K562 (cell line): ENCODE results near the gene NRARP. TPM values are rescaled to one million over a fixed set of nuclear protein-coding genes. Genes with fewer than 3 reads are reported as not detected.

Source experiments
- ATAC-seq: fragments of 200-7000 bp; cut with Tn5 transposase; 3 replicates; pipeline ENCODE4 v1.9.1; 2020; ENCODE audit warnings: moderate library complexity
- BruUV-seq: library from RNA; stranded (reverse); fragments of 400-500 nt; replicated peaks from 2 replicates; lab custom pipeline; 2021; lab: Mats Ljungman, UMichigan
- CTCF ChIA-PET: fragments of 300-600 bp; formaldehyde crosslinking; extraction: SDS; loops from one replicate; lab custom pipeline; 2021; ENCODE audit warnings: low intra/inter-chr PET ratio; lab: Yijun Ruan, JAX
- POLR2A ChIA-PET: fragments of 300-600, 350-650 bp; sonication (Branson Sonifier 250); formaldehyde crosslinking; extraction: SDS; loops from one replicate; lab custom pipeline; 2021; ENCODE audit warnings: antibody characterized with exemption, inconsistent platforms; lab: Yijun Ruan, JAX
- DNase-seq, 4 experiments: peaks; one replicate each; pipeline versions ENCODE4 v3.0.0 to v3.0.0-alpha.2; 2011 to 2018; ENCODE audit warnings: low spot score in 3 of 4, mixed read lengths in 3 of 4; ENCODE audit errors: extremely low read depth in 1 of 4
- FAIRE-seq: peaks from 2 replicates; lab custom pipeline; 2011; peaks lifted over from hg19 to GRCh38; lab: Jason Lieb, UNC
- H2AFZ ChIP-seq: 2 replicates; pipeline ENCODE4 v1.6.0; 2011; ENCODE audit warnings: low read depth, low read length, control low read depth, inconsistent platforms
- H3K27ac ChIP-seq: fragments of 200-600 bp; 3 replicates; pipeline ENCODE4 v1.8.0; 2011; ENCODE audit warnings: low read depth, mild to moderate bottlenecking, control low read depth, inconsistent platforms, low read length, moderate library complexity, mixed read lengths; ENCODE audit errors: extremely low read depth
- H3K27me3 ChIP-seq, 2 experiments: fragments of 300-600 bp in 1 of 2; 2 replicates in 1 of 2; 3 replicates in 1 of 2; pipeline versions ENCODE4 v1.6.0 to v1.8.0; 2011; ENCODE audit warnings: inconsistent platforms in 2 of 2, low read length in 2 of 2, mild to moderate bottlenecking in 1 of 2, mixed read lengths in 1 of 2, moderate library complexity in 1 of 2; ENCODE audit not compliant: control insufficient read depth in 2 of 2, insufficient read depth in 2 of 2
- H3K36me3 ChIP-seq: fragments of 300-600 bp; 3 replicates; pipeline ENCODE4 v1.8.0; 2011; ENCODE audit warnings: mild to moderate bottlenecking, low read length, inconsistent platforms; ENCODE audit not compliant: control insufficient read depth, insufficient read depth
- H3K4me1 ChIP-seq, 2 experiments: fragments of 200-600 bp in 1 of 2; replicated peaks in 1 of 2; 2 replicates in 1 of 2; 3 replicates in 1 of 2; pipeline versions ENCODE4 v1.5.1 to v1.8.0; 2011; ENCODE audit warnings: inconsistent platforms in 2 of 2, low read length in 2 of 2, mild to moderate bottlenecking in 1 of 2, mixed read lengths in 1 of 2, moderate library complexity in 1 of 2; ENCODE audit not compliant: control insufficient read depth in 2 of 2, insufficient read depth in 2 of 2
- H3K4me2 ChIP-seq: 2 replicates; pipeline ENCODE4 v1.6.1; 2011; ENCODE audit warnings: low read length, control low read depth, inconsistent platforms, mixed read lengths; ENCODE audit not compliant: insufficient read depth
- H3K4me3 ChIP-seq: fragments of 200-600 bp; sonication (generic), shearing (Covaris generic); 2 replicates; pipeline ENCODE4 v1.5.1; 2016; ENCODE audit warnings: control low read depth, inconsistent platforms
- H3K79me2 ChIP-seq: fragments of 200-600 bp; 3 replicates; pipeline ENCODE4 v1.8.0; 2011; ENCODE audit warnings: low read length, inconsistent platforms; ENCODE audit not compliant: control insufficient read depth, insufficient read depth
- H3K9ac ChIP-seq, 2 experiments: 2 replicates each; pipeline versions ENCODE4 v1.6.0 to v1.6.1; 2011; ENCODE audit warnings: low read depth in 2 of 2, low read length in 2 of 2, control low read depth in 1 of 2, inconsistent platforms in 1 of 2, mild to moderate bottlenecking in 1 of 2, mixed read lengths in 1 of 2; ENCODE audit not compliant: insufficient read depth in 1 of 2
- H3K9me1 ChIP-seq: one replicate; pipeline ENCODE4 v1.6.0; 2011; ENCODE audit warnings: inconsistent platforms, mild to moderate bottlenecking, low read length, moderate library complexity; ENCODE audit not compliant: control insufficient read depth, insufficient read depth
- H3K9me3 ChIP-seq: replicated peaks from 2 replicates; pipeline ENCODE4 v1.5.1; 2011; ENCODE audit warnings: low read depth, low read length, inconsistent platforms; ENCODE audit not compliant: control insufficient read depth, insufficient read depth
- H4K20me1 ChIP-seq: replicated peaks from 2 replicates; pipeline ENCODE4 v1.6.1; 2011; ENCODE audit warnings: low read length, inconsistent platforms, mixed read lengths; ENCODE audit not compliant: control insufficient read depth, insufficient read depth
- HNRNPL ChIP-seq: fragments of 200-400 bp; formaldehyde crosslinking; IDR thresholded peaks from 2 replicates; pipeline ENCODE4 v1.6.1; 2017; ENCODE audit warnings: low read depth, mild to moderate bottlenecking, low read length
- TRIM25 ChIP-seq: fragments of 450-650 bp; IDR thresholded peaks from 2 replicates; pipeline ENCODE4 v1.7.0; 2016; ENCODE audit warnings: borderline replicate concordance
- WGBS: fragments of 100-300 bp; shearing (Covaris generic); methylation state at CpG from one replicate; pipeline ENCODE4 v1.1.6; 2016; ENCODE audit warnings: low coverage, mixed read lengths; ENCODE audit not compliant: insufficient coverage; ENCODE audit errors: missing lambda C conversion rate; 5-methylcytosine and 5-hydroxymethylcytosine counted together
- in situ Hi-C: fragments of 300-500 bp; cut with MboI; formaldehyde crosslinking; loops from 4 replicates; pipeline ENCODE4 v1.15.0; 2018; ENCODE audit warnings: inconsistent platforms, mixed read lengths
- intact Hi-C: fragments of 100-400 bp; cut with micrococcal nuclease; formaldehyde crosslinking; loops from 2 replicates; pipeline ENCODE4 v1.14.2; 2022
- polyA plus RNA-seq, 8 experiments: library from polyadenylated mRNA; depleted of rRNA in 4 of 8; stranded (reverse) in 5 of 8; unstranded in 3 of 8; fragments of >200 nt; fragmentation: Nextera tagmentation in 2 of 8; fragmentation: Illumina TruSeq in 1 of 8; extraction: Ambion mirVana in 2 of 8; extraction: Trizol in 1 of 8; gene quantifications; 2 replicates each; pipeline versions ENCODE4 v1.2.1 to v1.2.3, GENCODE V29; 2011 to 2014; ENCODE audit warnings: inconsistent platforms in 1 of 8, missing spikeins in 1 of 8
- total RNA-seq, 7 experiments: library from RNA; depleted of rRNA in 6 of 7; stranded (reverse); fragments of >200 nt in 6 of 7; fragmentation: Illumina TruSeq in 2 of 7; extraction: Trizol in 2 of 7; gene quantifications; 2 replicates each; pipeline versions ENCODE4 v1.2.1 to v1.2.3, GENCODE V29; 2011 to 2021; ENCODE audit warnings: low replicate concordance in 1 of 7

NRARP gene
- total and polyA plus RNA-seq, 9 of the 15 experiments (the other 6 are each of a cell fraction or from before 2014, with no cell fraction given), result 2.0 to 24.5 (median 7.2) TPM; not detected in 2

DNA sequence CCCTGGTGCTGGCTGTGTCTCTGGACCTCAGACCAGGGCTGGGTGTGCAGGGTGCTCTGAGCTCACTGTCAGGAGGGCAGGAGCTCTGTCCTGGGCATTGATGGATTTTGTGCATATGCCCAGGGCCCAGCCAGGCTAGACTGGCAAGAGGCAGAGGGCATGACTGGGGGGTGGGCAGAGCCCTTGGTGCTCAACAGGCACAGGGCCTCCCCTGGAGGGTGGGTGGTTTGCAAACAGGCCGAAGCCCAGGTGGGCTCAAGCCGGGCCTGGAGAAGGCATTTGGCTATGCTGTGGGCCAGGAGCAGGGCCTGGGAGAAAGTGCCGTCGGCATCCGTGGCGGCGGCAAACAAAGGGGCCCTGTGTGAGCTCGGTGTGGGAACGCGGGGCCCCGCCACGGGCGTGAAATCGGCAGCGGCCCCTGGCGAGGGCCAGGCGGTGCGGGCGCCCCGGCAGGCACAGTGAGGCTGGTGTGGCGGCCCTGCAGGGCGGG is 1.9 kb upstream of the NRARP start:
- peaks cover 7% of the 10 kb centered on the region for H3K9me1 ChIP-seq
- WGBS, result 90% methylated on average over 8 of the region's 22 CpGs
- intact Hi-C loops, result loop anchor here (5.0 to 10.0 kb wide), 4 partner anchors 62 to 228 kb away; partner anchors contain the start of genes EXD3, NOXA1 and TUBB4B
- peaks cover 28% of the 10 kb centered on the region for H3K79me2 ChIP-seq
- H3K36me3 ChIP-seq, result peaks cover 3% of the 10 kb centered on the region; the same call in 1 of the 3 replicates
- H3K4me3 ChIP-seq, result no peak overlapping the region
- ChIA-PET CTCF (no interaction called here), POLR2A (interaction anchor here (0.7 to 2.3 kb wide), 5 partner anchors 9 to 119 kb away, joined by 3 to 10 read pairs (median 4); partner anchors contain the start of genes EXD3 and NOXA1)
- FAIRE-seq (no peak), DNase-seq (no peak), ATAC-seq (no peak)
- no peak overlapping the region for H3K4me2 ChIP-seq
- peaks cover 13% of the 10 kb centered on the region for H4K20me1 ChIP-seq
- H3K9me3 ChIP-seq, result no peaks in the 10 kb centered on the region
- in situ Hi-C loops, result no loop called here
- H3K4me1 ChIP-seq, result peaks cover 27 to 87% of the 10 kb centered on the region in 2 experiments
- BruUV-seq, result no TSS peak
- TF ChIP-seq TRIM25 (no peak), HNRNPL (peak; percentile 67; the same call in 1 of the 2 replicates)
- no peak overlapping the region for H3K27ac ChIP-seq
- peak overlapping the region in 1 of 2 experiments; percentile 91; a peak in 2 of 4 replicates for H3K9ac ChIP-seq
- H3K27me3 ChIP-seq, result no peaks in the 10 kb centered on the region
- no peak overlapping the region for H2AFZ ChIP-seq
